Measurements from ENCODE around the gene AKR1D1.

The AKR1D1 gene

GRCh38 chr7:138065827-138066226, 10.4 kb upstream of the AKR1D1 start:
- TF ChIP-seq CTCF (IDR thresholded peaks at IDR 0.05), result no peak

- no peak for TF ChIP-seq CTCF (IDR thresholded peaks at IDR 0.05)
Observed at GRCh38 chr7:138066954-138067394, 9.3 kb upstream of the AKR1D1 start.

GRCh38 chr7:138067774-138068173, 8.5 kb upstream of the AKR1D1 start:
- no peak for TF ChIP-seq CTCF (IDR thresholded peaks at IDR 0.05)

GRCh38 chr7:138070908-138071307, 5.4 kb upstream of the AKR1D1 start:
- TF ChIP-seq CTCF (IDR thresholded peaks at IDR 0.05), result no peak

- no peak for TF ChIP-seq CTCF (IDR thresholded peaks at IDR 0.05)
Observed at GRCh38 chr7:138072726-138073125, 3.5 kb upstream of the AKR1D1 start.

- no peak for TF ChIP-seq CTCF (IDR thresholded peaks at IDR 0.05)
Observed at GRCh38 chr7:138074121-138074520, 2.1 kb upstream of the AKR1D1 start.

- TF ChIP-seq CTCF (IDR thresholded peaks at IDR 0.05), result no peak
Observed at GRCh38 chr7:138074540-138074939, 1.7 kb upstream of the AKR1D1 start.

- no peak for TF ChIP-seq CTCF (IDR thresholded peaks at IDR 0.05)
Observed at GRCh38 chr7:138075350-138075749, 909 bp upstream of the AKR1D1 start.

Measured in LNCAP (cell line).